GM18867 (cell line): ENCODE results near the gene PPM1N.

Experiments
- ATAC-seq: cut with Tn5 transposase; IDR thresholded peaks from one replicate; pipeline ENCODE4 v1.9.1; 2021; ENCODE audit warnings: mild to moderate bottlenecking, moderate library complexity; ENCODE audit not compliant: unreplicated experiment

PPM1N gene, protein sequence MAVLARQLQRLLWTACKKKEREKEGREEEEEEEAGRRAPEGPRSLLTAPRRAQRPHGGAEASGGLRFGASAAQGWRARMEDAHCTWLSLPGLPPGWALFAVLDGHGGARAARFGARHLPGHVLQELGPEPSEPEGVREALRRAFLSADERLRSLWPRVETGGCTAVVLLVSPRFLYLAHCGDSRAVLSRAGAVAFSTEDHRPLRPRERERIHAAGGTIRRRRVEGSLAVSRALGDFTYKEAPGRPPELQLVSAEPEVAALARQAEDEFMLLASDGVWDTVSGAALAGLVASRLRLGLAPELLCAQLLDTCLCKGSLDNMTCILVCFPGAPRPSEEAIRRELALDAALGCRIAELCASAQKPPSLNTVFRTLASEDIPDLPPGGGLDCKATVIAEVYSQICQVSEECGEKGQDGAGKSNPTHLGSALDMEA

DNA sequence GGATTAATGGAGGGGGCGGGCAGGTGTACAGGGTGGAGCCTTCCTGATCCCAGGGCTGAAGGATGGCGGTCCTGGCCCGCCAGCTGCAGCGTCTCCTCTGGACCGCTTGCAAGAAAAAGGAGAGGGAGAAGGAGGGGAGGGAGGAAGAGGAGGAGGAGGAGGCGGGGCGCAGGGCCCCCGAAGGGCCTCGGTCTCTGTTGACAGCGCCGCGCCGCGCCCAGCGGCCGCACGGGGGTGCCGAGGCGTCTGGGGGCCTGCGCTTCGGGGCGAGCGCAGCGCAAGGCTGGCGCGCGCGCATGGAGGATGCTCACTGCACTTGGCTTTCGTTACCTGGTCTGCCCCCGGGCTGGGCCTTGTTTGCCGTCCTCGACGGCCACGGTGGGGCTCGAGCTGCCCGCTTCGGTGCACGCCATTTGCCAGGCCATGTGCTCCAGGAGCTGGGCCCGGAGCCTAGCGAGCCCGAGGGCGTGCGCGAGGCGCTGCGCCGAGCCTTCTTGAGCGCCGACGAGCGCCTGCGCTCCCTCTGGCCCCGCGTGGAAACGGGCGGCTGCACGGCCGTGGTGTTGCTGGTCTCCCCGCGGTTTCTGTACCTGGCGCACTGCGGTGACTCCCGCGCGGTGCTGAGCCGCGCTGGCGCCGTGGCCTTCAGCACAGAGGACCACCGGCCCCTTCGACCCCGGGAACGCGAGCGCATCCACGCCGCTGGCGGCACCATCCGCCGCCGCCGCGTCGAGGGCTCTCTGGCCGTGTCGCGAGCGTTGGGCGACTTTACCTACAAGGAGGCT, at the start of gene PPM1N:
PPM1N (plus strand) TSS at position 33 of the 785 bp plus-strand sequence; CDS start at position 63, 30 bp downstream.
- no peak for ATAC-seq

DNA sequence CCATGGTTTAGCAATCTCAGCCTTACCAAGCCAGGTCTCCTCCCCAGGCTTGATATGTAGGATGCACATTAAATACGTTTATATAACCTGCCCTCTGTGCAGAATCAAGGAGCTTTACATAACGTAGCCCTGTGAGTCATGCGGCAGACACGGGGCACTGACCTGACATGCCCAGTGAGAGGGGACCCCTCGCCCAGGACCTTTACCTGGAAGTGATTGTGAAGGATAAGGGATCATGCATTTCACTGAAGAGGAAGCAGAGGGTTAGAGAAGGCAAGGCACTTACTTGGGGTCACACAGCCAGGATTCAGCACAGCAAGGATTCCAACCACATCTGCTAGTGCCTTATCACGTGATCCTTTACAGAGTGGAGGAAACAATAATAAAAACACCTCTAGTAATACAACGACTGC, 49.4 kb upstream of the PPM1N start:
- ATAC-seq, result no peak

GRCh38 chr19:45450012-45450333, 48.3 kb upstream of the PPM1N start:
- ATAC-seq, result peak; percentile 3

- ATAC-seq, result peak; percentile 19
Observed at GRCh38 chr19:45451131-45451849, 47.0 kb upstream of the PPM1N start.

- ATAC-seq, result no peak
Observed at GRCh38 chr19:45451850-45452387, 46.3 kb upstream of the PPM1N start.

GRCh38 chr19:45455707-45456499, 42.3 kb upstream of the PPM1N start:
- no peak for ATAC-seq

DNA sequence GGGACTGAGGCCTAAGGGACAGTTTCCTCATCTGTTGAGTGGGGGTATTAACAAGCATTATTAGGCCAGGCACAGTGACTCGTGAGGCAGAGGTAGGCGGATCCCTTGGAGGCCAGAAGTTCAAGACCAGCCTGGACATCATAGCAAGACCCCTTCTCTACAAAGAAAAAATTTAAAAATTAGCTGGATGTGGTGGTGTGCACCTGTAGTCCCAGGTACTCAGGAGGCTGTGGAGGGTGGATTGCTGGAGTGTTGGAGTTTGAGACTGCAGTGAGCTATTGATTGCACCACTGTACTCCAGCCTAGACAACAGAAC, 41.8 kb upstream of the PPM1N start:
- no peak for ATAC-seq

GRCh38 chr19:45457776-45458175, 40.5 kb upstream of the PPM1N start:
- ATAC-seq, result no peak

- no peak for ATAC-seq
Observed at GRCh38 chr19:45460807-45461347, 37.4 kb upstream of the PPM1N start.

GRCh38 chr19:45462174-45462573, 36.1 kb upstream of the PPM1N start:
- no peak for ATAC-seq

GRCh38 chr19:45463241-45463640, 35.0 kb upstream of the PPM1N start:
- no peak for ATAC-seq

- ATAC-seq, result no peak
Observed at GRCh38 chr19:45464274-45464673, 34.0 kb upstream of the PPM1N start.

- no peak for ATAC-seq
Observed at GRCh38 chr19:45464852-45465441, 33.3 kb upstream of the PPM1N start.

DNA sequence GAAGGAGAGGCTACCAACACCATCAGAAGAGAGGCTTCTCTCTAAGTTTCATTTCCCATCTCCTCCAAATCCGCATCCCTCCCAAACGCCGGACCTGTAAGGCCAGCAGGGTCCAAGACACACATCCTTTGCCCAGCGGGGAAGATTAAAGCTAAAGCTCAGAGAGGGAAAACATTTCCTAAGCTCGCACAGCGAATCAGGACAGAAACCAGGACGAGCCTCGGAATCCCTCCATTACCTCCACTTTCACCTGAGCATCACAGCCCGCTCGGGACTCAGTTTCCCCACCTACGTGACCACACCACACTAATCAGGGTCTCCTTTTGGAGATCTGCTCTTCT, 31.2 kb upstream of the PPM1N start:
- ATAC-seq, result no peak

DNA sequence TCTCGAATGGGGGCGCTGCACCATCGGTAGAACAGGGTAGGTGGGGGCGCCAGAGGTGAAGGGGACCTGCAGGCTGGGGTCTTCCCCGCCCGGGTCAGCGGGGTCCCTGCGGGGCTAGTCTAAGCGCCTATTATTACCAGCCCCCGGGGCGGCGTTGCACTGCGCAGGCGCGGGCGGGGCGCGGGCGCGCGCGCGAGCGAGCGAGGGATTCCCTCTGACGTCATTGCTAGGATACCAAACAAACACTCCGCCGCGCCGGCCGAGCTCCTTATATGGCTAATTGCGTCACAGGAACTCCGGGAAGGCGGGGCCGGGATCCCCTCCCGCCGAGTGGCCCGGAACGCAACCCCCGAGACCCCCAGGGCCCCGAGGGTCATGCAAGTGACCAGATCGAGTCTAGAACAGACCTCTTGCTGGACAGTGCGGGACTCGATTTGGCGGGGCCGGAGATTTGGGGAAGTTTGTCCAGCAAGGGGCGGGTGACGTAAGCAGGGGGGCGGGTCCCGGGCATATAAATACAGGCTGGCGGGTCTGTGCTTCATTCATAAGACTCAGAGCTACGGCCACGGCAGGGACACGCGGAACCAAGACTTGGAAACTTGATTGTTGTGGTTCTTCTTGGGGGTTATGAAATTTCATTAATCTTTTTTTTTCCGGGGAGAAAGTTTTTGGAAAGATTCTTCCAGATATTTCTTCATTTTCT, 30.6 kb upstream of the PPM1N start, which contains the start of gene FOSB:
FOSB (plus strand) TSS at position 541 of the 703 bp plus-strand sequence. CDS start 591 bp downstream, outside the sequence.
- peak; percentile 44 for ATAC-seq

- ATAC-seq, result peak; percentile 14
Observed at GRCh38 chr19:45468159-45468651, 30.0 kb upstream of the PPM1N start.

- ATAC-seq, result peak; percentile 13
Observed at GRCh38 chr19:45468803-45469131, 29.5 kb upstream of the PPM1N start.

GRCh38 chr19:45469132-45469944, 28.9 kb upstream of the PPM1N start:
- peak; percentile 55 for ATAC-seq
